ENCODE data around the gene SERPINF2.
"Not testable (repeated sequence)": the region's sequence is repeated elsewhere in the genome, so short reads cannot be mapped to it uniquely, and the experiment has no call there.

Gene SERPINF2

DNA sequence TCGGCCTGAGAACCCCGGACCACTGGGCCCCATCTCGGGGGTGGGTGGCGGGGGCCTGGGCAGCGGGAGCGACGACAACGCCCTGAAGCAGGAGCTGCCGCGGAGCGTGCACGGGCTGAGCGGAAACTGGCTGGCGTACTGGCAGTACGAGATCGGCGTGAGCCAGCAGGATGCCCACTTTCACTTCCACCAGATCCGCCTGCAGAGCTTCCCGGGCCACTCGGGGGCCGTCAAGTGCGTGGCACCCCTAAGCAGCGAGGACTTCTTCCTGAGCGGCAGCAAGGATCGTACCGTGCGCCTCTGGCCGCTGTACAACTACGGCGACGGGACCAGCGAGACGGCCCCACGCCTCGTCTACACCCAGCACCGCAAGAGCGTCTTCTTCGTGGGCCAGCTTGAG, 8.9 kb upstream of the SERPINF2 start:
- in situ Hi-C loops (cut with HindIII; ENCODE audit: low sequenced_read_pairs) = no loop called here

DNA sequence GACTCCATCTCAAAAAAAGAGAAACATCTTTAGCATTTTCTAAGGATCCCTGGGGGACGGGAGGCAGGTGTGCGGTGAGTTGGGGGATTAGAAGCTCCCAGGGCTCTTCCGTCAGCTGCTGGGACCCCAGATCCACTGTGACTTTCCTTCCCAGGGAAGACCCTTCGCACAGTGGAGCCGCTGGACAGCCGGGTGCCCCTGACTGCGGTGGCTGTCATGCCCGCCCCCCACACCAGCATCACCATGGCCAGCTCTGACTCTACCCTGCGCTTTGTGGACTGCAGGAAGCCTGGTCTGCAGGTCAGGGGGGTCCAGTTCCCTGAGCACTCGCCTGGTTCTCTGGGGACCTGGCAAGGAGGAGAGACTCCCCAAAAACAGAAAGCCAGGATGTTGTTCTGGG, 7.3 kb upstream of the SERPINF2 start:
- in situ Hi-C loops (cut with HindIII; ENCODE audit: low sequenced_read_pairs) = no loop called here

DNA sequence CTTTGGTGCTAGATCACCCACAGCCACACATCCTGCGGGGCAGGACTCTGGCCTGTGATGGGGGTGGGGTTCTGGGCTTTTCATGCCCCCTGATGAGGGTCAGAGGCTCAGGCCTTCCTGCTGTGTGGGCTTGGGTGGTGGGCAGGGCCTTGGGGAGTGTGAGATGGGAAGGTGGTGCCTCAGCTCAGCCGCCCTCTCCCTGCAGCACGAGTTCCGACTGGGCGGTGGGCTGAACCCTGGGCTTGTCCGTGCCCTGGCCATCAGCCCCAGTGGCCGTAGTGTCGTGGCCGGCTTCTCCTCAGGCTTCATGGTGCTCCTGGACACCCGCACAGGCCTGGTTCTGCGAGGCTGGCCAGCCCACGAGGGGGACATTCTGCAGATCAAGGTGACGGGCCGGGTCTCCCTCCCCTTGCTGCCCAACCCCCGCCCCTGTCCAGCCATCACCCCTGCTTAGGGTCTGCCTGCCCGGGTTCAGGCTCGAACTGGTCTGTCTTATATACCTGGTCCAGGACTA, 6.8 kb upstream of the SERPINF2 start:
- in situ Hi-C loops (cut with HindIII; ENCODE audit: low sequenced_read_pairs) = no loop called here

DNA sequence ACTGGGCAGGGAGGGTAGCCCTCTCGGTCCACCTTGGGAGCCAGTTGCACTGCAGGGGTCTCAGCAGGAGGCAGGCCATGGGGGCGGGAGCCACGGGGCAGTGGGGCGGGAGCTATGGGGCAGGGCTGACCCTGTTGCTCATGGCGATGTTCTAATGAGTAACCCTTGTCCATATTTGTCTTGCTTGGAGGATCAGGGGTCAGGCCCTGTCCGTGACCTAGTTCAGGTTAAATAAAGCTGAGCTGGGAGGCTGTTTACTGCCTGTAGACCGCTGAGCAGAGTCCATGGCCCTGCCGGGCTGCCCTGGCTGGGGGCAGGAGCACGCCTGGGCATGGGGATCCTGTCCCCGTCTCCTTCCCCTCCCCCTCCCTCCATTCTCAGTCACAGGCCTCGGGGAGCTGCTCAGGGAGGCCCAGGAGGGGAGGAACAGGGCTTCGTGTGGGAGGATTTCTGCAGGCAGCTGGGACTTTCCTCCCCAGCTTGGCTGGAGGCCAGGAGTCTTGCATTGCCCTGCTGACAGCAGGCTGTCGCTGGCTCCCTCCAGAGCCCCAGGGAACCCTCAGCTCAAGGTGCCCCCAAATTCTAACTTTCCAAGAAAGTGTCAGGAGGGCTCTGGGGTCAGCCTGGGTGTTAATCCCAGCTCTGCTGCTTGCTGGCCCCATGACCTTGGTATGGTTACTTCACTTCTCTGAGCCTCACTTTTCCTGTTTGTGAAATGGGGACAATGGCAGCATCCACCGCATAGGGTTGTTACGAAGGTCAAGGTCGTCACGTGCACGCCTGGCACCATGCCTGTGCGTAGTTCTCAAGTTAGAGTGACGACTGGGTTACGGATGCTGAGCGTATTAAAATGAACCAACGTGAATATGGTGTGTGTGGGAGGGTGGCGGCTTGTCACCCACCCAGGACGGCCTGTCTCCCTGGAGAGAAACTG, 6.1 kb upstream of the SERPINF2 start:
- in situ Hi-C loops (cut with HindIII; ENCODE audit: low sequenced_read_pairs) = no loop called here

DNA sequence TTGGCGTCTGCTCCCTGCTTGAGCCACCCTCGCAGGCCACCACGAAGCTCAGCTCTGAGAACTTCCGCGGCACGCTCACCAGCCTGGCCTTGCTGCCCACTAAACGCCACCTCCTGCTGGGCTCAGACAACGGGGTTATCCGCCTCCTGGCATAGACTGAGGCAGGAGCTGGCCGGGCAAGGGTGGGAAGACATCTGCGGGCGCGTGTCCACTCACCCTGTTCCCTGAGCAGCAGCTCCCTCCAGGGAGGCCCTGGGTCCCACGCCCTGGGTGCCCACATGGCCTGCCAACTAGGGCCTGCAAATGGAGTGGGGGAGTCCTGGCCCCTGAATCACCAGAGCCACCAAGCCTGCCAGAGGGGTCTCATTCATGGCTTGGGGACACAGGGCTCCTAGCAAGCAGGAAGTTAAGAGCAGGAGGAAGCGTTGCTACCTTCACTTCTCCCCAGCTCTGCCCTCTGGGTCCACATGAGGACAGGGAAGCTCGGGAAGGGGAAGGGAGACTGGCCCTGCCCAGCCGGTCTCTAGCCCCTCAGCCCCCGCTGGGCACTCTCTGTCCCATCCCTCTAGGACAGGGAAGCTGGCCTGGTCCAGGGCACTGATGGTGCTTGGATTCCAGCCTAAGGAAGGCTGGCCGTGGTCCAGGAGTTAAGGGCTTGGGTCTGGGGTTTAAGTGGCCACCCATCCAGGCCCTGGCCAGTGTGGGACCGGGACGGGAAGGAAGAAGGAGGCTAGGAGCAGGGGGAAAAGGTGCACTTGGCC, 5.0 kb upstream of the SERPINF2 start:
- in situ Hi-C loops (cut with HindIII; ENCODE audit: low sequenced_read_pairs) = no loop called here

DNA sequence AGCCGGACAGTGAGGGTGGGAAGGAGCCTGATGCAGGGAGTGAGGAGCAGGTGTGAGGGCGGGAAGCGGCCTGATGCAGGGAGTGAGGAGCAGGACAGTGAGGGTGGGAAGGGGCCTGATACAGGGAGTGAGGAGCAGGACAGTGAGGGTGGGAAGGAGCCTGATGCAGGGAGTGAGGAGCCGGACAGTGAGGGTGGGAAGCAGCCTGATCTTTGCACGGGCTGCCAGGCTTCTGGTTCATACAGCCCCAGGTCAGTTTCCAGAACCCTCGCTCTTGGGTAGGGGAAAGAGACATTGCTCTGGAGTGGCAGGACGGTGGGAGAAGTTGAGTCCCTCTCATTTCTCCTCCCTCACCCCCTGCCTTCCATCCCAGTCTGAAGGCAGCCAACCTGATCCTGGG, 772 bp upstream of the SERPINF2 start:
- in situ Hi-C loops (cut with HindIII; ENCODE audit: low sequenced_read_pairs) = not testable (repeated sequence)

DNA sequence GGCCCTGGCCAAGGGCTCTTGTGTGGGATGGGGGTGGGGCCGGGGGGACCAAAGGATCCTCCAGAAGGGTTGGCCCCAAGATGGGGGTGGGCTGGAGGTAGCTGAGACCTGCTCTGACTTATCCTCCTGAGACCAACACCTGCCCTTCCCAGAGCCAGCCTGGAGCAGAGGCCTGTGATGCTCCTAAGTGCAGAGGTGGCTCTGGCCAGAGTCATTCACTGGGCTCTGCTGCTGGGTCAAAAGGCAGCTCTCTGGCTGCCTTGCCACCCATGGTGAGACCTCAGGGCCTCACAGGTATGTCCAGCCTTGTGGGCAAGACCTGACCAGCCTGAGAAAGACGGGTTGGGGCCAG, 393 bp downstream of the SERPINF2 start:
- in situ Hi-C loops (cut with HindIII; ENCODE audit: low sequenced_read_pairs) = no loop called here

DNA sequence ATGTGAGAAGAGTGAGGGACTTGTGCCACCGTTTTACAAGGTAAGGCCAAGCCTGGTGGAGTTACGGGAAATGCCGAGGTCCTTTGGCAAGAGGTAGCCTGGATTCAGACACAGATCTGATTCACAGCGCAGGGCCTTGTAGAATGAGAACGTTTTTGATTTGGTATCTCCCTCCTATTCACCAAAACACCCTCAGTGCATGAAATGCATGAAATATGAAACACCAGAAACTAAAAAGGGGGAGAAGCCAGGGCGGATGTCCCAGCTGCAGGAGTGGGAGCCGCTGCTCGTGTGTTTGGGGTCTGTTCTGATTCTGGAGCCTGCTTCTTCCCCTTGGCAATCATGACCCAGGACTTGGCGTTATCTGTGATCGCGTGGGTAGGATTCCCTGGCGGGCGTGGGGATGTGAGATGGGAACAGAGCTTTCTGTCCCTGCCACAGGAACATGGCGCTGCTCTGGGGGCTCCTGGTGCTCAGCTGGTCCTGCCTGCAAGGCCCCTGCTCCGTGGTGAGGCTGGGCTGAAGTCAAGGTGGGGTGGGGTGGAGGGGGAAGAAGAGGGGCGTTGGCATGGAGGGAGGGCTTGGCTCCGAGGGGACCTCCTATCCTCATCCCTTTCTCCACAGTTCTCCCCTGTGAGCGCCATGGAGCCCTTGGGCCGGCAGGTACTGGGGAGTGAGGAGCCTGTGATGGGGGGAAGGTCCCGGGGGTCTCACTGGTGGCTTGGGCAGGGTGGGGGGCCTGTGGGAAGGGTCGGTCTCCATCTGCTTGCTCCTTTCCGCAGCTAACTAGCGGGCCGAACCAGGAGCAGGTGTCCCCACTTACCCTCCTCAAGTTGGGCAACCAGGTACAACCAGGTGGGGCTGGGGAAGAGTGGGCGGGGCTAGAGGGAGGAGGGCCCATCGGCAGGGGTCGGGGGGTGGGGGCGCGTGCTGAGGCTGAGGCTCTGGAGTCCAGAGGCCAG, 2.2 kb downstream of the SERPINF2 start:
- in situ Hi-C loops (cut with HindIII; ENCODE audit: low sequenced_read_pairs) = no loop called here

DNA sequence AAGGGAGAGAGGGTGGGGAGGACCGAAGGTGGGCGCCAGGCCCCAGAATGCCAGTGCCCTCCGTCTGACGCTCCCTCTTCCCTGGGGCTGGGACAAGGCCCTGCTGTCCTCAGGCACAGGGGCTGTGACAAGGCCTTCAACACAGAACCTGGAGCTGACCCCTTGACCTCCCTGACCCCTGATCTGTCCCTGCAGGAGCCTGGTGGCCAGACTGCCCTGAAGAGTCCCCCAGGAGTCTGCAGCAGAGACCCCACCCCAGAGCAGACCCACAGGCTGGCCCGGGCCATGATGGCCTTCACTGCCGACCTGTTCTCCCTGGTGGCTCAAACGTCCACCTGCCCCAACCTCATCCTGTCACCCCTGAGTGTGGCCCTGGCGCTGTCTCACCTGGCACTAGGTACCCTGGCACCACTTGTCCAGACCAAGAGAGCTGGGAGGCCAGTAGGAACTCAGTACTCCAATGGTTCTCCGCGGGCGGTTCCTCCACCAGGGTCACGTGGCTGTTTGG, 2.9 kb downstream of the SERPINF2 start:
- in situ Hi-C loops (cut with HindIII; ENCODE audit: low sequenced_read_pairs) = no loop called here

DNA sequence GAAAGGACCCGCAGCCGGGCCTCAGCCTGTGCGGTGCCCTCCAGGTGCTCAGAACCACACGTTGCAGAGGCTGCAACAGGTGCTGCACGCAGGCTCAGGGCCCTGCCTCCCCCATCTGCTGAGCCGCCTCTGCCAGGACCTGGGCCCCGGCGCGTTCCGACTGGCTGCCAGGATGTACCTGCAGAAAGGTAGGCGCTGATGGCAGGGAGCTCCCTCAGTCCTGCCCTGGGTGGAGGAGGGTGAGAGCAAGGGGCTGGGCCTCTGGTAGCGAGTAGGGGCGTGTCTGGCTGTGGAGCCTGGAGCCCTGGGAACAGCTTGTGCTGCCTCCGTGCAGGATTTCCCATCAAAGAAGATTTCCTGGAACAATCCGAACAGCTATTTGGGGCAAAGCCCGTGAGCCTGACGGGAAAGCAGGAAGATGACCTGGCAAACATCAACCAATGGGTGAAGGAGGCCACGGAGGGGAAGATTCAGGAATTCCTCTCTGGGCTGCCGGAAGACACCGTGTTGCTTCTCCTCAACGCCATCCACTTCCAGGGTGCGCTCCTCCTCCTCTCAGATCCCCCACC, 4.4 kb downstream of the SERPINF2 start:
- in situ Hi-C loops (cut with HindIII; ENCODE audit: low sequenced_read_pairs) = no loop called here

DNA sequence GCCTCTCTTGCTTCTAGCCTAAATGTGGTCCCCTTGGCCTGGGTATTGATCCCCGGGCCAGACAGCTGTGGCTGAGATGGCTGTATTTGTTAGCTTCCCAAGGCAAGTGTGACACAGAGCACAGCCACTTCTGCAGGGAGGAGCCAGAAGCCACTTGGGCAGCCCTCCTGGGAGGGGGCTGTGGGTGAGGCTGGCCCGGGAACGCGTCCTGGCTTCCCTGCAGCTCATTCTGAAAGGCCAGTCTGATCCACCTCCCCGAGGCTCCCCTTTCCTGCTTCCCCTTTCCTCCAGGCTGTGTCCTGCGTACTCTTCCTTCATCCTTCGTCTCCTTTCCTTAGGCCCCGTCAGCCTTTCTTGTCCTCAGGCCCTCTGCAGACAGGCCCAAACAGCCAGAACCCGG, 8.0 kb downstream of the SERPINF2 start:
- in situ Hi-C loops (cut with HindIII; ENCODE audit: low sequenced_read_pairs) = no loop called here

DNA sequence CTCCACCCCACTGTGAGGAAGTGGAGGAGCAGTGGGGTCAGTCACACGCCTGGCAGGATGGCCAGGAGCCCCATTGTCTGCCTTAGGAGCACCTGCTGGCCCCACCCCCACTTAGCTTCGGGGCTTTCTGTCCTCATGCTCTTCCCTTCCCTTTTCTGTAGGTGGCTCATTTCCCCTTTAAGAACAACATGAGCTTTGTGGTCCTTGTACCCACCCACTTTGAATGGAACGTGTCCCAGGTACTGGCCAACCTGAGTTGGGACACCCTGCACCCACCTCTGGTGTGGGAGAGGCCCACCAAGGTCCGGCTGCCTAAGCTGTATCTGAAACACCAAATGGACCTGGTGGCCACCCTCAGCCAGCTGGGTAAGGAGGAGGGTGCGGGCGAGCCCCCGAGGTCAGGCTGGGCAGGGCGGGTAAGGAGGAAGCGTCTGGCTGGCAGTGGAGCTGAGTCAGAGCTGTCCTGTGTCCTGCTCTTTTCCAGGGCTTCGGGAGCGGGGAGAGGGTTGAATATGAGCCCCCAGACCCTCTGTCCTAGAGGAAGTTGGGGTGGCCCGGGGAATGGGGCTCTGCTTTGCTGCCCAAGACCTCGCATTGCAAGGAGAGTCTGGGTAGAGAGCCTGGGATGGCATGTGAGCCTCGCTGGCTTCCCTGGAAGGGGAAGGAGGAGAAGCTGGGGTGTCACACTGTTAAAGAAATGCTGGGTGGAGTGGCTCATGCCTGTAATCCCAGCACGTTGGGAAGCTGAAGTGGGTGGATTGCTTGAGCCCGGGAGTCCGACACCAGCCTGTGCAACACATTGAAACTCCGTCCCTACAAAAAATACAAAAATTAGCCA, 10.0 kb downstream of the SERPINF2 start:
- in situ Hi-C loops (cut with HindIII; ENCODE audit: low sequenced_read_pairs) = no loop called here

DNA sequence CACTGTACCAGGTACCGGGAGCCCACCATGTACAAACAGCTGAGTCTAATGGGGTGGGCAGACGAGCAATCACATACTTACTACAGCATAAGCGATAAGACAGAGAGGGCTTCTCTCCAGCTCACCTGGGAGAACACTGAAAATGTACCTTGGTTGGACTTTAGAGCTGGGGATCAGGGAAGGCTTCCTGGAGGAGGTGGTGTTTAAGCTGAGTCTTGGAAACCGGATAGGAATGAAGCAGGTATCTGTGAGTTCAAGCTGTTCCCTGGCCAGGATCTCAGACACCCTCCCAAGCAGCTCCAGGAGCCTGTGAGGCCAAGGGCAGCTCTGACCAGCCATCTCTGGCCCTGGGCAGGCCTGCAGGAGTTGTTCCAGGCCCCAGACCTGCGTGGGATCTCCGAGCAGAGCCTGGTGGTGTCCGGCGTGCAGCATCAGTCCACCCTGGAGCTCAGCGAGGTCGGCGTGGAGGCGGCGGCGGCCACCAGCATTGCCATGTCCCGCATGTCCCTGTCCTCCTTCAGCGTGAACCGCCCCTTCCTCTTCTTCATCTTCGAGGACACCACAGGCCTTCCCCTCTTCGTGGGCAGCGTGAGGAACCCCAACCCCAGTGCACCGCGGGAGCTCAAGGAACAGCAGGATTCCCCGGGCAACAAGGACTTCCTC, 11.2 kb downstream of the SERPINF2 start:
- in situ Hi-C loops (cut with HindIII; ENCODE audit: low sequenced_read_pairs) = no loop called here

DNA sequence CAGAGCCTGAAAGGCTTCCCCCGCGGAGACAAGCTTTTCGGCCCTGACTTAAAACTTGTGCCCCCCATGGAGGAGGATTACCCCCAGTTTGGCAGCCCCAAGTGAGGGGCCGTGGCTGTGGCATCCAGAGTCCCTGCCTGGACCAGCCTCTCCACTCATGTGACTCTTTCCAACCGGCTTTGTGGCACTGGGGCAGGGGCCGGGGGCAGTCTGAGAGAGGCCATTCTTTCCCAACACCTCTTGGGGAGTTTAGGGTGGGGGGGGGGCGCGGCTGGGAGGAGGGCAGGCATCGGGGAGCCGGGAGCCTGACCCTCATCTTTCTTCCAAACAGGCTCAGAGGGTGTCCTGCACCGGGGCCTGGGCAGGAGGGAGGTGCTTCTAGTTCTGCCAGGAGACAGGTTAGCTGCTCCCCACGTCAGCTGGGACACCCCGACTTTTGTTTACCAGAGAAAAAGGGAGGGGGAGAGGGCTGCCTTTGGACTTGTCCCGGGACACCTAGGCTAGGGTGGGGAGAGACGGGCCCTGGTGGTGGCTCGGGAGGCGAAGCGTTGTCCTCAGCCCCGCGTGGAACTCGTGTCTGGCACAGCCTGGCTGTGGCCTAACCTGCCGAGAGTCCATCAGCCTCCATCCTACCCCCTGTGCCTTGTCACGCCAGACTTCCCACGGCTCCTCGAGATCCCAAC, 11.9 kb downstream of the SERPINF2 start:
- in situ Hi-C loops (cut with HindIII; ENCODE audit: low sequenced_read_pairs) = no loop called here

DNA sequence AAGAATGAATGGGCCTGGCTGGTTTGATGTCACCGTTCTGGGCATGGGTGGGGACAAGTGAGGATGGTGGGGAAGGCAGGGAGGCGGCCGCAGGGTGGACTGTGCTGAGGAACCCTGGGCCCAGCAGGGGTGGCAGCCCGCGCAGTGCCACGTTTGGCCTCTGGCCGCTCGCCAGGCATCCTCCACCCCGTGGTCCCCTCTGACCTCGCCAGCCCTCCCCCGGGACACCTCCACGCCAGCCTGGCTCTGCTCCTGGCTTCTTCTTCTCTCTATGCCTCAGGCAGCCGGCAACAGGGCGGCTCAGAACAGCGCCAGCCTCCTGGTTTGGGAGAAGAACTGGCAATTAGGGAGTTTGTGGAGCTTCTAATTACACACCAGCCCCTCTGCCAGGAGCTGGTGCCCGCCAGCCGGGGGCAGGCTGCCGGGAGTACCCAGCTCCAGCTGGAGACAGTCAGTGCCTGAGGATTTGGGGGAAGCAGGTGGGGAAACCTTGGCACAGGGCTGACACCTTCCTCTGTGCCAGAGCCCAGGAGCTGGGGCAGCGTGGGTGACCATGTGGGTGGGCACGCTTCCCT, 12.7 kb downstream of the SERPINF2 start:
- in situ Hi-C loops (cut with HindIII; ENCODE audit: low sequenced_read_pairs) = no loop called here

DNA sequence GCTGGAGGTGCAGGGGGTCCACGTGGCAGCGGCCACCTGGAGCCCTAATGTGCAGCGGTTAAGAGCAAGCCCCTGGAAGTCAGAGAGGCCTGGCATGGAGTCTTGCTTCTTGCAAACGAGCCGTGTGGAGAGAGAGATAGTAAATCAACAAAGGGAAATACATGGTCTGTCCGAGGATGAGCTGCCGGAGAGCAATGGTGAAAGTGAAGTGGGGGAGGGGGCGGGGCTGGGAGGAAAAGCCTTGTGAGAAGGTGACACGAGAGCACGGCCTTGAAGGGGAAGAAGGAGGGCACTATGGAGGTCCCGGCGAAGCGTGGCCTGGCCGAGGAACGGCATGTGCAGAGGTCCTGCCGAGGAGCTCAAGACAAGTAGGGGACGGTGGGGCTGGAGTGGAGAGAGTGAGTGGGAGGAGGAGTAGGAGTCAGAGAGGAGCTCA, 13.2 kb downstream of the SERPINF2 start:
- in situ Hi-C loops (cut with HindIII; ENCODE audit: low sequenced_read_pairs) = no loop called here

DNA sequence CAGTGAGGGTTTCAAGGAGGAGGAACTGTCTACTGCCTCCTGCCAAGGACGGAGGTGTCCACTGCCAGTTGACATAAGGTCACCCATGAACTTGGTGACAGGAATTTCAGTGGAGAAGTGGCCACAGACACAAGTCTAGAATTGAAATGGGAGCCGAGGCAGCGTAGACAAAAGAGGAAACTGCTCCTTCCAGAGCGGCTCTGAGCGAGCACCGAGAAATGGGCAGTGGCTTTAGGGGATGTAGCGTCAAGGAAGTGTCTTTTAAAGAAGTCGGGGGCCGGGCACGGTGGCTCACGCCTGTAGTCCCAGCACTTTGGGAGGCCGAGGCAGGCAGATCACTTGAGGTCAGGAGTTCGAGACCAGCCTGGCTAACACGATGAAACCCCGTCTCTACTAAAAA, 16.1 kb downstream of the SERPINF2 start:
- in situ Hi-C loops (cut with HindIII; ENCODE audit: low sequenced_read_pairs) = no loop called here

DNA sequence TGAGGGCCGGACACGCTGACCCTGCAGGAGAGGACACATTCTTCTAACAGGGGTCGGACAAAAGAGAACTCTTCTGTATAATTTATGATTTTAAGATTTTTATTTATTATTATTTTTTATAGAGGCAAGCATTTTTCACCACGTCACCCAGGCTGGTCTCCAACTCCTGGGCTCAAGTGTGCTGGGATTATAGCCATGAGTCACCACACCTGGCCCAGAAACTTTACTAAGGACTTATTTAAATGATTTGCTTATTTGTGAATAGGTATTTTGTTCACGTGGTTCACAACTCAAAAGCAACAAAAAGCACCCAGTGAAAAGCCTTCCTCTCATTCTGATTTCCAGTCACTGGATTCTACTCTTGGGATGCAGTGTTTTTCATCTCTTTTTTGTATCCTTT, 16.9 kb downstream of the SERPINF2 start:
- in situ Hi-C loops (cut with HindIII; ENCODE audit: low sequenced_read_pairs) = no loop called here
